Measurements from ENCODE around the gene WDR88. TPM values are rescaled to one million over a fixed set of nuclear protein-coding genes. Genes with fewer than 3 reads are reported as not detected.

The WDR88 gene
- total and polyA plus RNA-seq, 2 experiments from 2014 or later = not detected

GRCh38 chr19:33208371-33208895 lies 76.5 kb downstream of the WDR88 start:
- Histone ChIP-seq H3K36me3 (ENCODE audit: insufficient read depth) (no peaks in the 10 kb centered on the region), H3K4me1 (ENCODE audit: insufficient read depth) (no peaks in the 10 kb centered on the region), H3K79me2 (replicated peaks; ENCODE audit: insufficient read depth) (no peaks in the 10 kb centered on the region), H3F3A (replicated peaks; ENCODE audit: low read depth) (no peaks in the 10 kb centered on the region), H4K20me1 (replicated peaks; ENCODE audit: insufficient read depth) (no peaks in the 10 kb centered on the region), H2AFZ (no peak overlapping the region), H3K27me3 (ENCODE audit: insufficient read depth) (no peaks in the 10 kb centered on the region), H3K9me2 (ENCODE audit: insufficient read depth) (no peaks in the 10 kb centered on the region), H3K4me3 (no peak overlapping the region), H3K4me2 (no peak overlapping the region), H3K27ac (ENCODE audit: low read depth) (no peak overlapping the region)
- Mint-ChIP-seq H3K4me3 (no peak overlapping the region), H3K36me3 (ENCODE audit: low read depth) (no peaks in the 10 kb centered on the region), H3K27me3 (ENCODE audit: insufficient read depth, low read depth, poor library complexity) (peaks cover 8% of the 10 kb centered on the region), H3K9me3 (no peaks in the 10 kb centered on the region), H3K27ac (no peak overlapping the region), H3K4me1 (no peaks in the 10 kb centered on the region)
- TF ChIP-seq, protein P1, sequence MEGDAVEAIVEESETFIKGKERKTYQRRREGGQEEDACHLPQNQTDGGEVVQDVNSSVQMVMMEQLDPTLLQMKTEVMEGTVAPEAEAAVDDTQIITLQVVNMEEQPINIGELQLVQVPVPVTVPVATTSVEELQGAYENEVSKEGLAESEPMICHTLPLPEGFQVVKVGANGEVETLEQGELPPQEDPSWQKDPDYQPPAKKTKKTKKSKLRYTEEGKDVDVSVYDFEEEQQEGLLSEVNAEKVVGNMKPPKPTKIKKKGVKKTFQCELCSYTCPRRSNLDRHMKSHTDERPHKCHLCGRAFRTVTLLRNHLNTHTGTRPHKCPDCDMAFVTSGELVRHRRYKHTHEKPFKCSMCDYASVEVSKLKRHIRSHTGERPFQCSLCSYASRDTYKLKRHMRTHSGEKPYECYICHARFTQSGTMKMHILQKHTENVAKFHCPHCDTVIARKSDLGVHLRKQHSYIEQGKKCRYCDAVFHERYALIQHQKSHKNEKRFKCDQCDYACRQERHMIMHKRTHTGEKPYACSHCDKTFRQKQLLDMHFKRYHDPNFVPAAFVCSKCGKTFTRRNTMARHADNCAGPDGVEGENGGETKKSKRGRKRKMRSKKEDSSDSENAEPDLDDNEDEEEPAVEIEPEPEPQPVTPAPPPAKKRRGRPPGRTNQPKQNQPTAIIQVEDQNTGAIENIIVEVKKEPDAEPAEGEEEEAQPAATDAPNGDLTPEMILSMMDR (conservative IDR thresholded peaks at IDR 0.05; ENCODE audit: low read depth in 2 of 2) = no peak
- no peak for TF ChIP-seq NANOG (IDR thresholded peaks at IDR 0.05; ENCODE audit: borderline replicate concordance)
- TF ChIP-seq ZNF462 (CRISPR knock-in tag; IDR thresholded peaks at IDR 0.05) = no peak
- TF ChIP-seq POLR2AphosphoS5 (IDR thresholded peaks at IDR 0.05; ENCODE audit: low read depth) = no peak
- no peak for TF ChIP-seq EZH2phosphoT487 (IDR thresholded peaks at IDR 0.05; ENCODE audit: unreplicated experiment)
- TF ChIP-seq, protein P2, sequence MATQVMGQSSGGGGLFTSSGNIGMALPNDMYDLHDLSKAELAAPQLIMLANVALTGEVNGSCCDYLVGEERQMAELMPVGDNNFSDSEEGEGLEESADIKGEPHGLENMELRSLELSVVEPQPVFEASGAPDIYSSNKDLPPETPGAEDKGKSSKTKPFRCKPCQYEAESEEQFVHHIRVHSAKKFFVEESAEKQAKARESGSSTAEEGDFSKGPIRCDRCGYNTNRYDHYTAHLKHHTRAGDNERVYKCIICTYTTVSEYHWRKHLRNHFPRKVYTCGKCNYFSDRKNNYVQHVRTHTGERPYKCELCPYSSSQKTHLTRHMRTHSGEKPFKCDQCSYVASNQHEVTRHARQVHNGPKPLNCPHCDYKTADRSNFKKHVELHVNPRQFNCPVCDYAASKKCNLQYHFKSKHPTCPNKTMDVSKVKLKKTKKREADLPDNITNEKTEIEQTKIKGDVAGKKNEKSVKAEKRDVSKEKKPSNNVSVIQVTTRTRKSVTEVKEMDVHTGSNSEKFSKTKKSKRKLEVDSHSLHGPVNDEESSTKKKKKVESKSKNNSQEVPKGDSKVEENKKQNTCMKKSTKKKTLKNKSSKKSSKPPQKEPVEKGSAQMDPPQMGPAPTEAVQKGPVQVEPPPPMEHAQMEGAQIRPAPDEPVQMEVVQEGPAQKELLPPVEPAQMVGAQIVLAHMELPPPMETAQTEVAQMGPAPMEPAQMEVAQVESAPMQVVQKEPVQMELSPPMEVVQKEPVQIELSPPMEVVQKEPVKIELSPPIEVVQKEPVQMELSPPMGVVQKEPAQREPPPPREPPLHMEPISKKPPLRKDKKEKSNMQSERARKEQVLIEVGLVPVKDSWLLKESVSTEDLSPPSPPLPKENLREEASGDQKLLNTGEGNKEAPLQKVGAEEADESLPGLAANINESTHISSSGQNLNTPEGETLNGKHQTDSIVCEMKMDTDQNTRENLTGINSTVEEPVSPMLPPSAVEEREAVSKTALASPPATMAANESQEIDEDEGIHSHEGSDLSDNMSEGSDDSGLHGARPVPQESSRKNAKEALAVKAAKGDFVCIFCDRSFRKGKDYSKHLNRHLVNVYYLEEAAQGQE (IDR thresholded peaks at IDR 0.05; ENCODE audit: unreplicated experiment) = no peak
- no peak for TF ChIP-seq ZNF331 (CRISPR knock-in tag; IDR thresholded peaks at IDR 0.05; ENCODE audit: low read depth)
- TF ChIP-seq CREB1 (CRISPR knock-in tag; IDR thresholded peaks at IDR 0.05; ENCODE audit: low read depth) = no peak
- TF ChIP-seq JUNB (IDR thresholded peaks at IDR 0.05; ENCODE audit: unreplicated experiment) = no peak
- TF ChIP-seq EZH2 (IDR thresholded peaks at IDR 0.05; ENCODE audit: low read depth, unreplicated experiment) = no peak
- TF ChIP-seq STAT1 (IDR thresholded peaks at IDR 0.05; ENCODE audit: unreplicated experiment) = no peak
- no peak for TF ChIP-seq ZNF114 (CRISPR knock-in tag; IDR thresholded peaks at IDR 0.05)
- TF ChIP-seq, protein P3, sequence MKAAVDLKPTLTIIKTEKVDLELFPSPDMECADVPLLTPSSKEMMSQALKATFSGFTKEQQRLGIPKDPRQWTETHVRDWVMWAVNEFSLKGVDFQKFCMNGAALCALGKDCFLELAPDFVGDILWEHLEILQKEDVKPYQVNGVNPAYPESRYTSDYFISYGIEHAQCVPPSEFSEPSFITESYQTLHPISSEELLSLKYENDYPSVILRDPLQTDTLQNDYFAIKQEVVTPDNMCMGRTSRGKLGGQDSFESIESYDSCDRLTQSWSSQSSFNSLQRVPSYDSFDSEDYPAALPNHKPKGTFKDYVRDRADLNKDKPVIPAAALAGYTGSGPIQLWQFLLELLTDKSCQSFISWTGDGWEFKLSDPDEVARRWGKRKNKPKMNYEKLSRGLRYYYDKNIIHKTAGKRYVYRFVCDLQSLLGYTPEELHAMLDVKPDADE (IDR thresholded peaks at IDR 0.05) = no peak
- DNase-seq (ENCODE audit: low spot score) (no peak), ATAC-seq (no peak)
